Right lobe of liver (tissue), 6 donors: ENCODE results near the gene PDZRN4. TPM values are rescaled to one million over a fixed set of nuclear protein-coding genes. Genes with fewer than 3 reads are reported as not detected.

Experiments used
- ATAC-seq, 4 donors: fragments of 200-7000 bp; cut with Tn5 transposase; one replicate each; pipeline ENCODE4 v1.9.1; 2020; ENCODE audit warnings: mild to moderate bottlenecking in 4 of 4, moderate library complexity in 4 of 4
- DNase-seq, 3 donors: peaks; one replicate each; pipeline ENCODE4 v3.0.0-alpha.2; 2020
- H3K27ac ChIP-seq, 3 donors: fragments of 200-600 bp; one replicate each; pipeline ENCODE4 v1.8.0; 2022
- H3K27me3 ChIP-seq, 2 donors: fragments of 200-600 bp; one replicate each; pipeline ENCODE4 v1.8.0; 2022
- H3K36me3 ChIP-seq, 4 donors: fragments of 200-600 bp; sonication (generic) in 1 of 4; one replicate each; pipeline versions ENCODE4 v1.5.1 to v1.8.0; 2017 to 2022; ENCODE audit warnings: control low read depth in 1 of 4
- H3K4me1 ChIP-seq, 4 donors: fragments of 200-600 bp; sonication (generic) in 1 of 4; one replicate each; pipeline versions ENCODE4 v1.5.1 to v1.8.0; 2017 to 2022; ENCODE audit warnings: control low read depth in 1 of 4
- H3K4me3 ChIP-seq, 3 donors: fragments of 200-600 bp; one replicate each; pipeline ENCODE4 v1.8.0; 2022
- H3K9me3 ChIP-seq, 4 donors: fragments of 200-600 bp; sonication (generic) in 1 of 4; one replicate each; pipeline versions ENCODE4 v1.5.1 to v1.8.0; 2017 to 2022; ENCODE audit warnings: control low read depth in 1 of 4
- POLR2A ChIP-seq: fragments of 450-650 bp; IDR thresholded peaks from one replicate; pipeline ENCODE4 v1.6.1; 2017; ENCODE audit warnings: antibody characterized with exemption, mild to moderate bottlenecking
- WGBS: methylation state at CpG from one replicate; pipeline ENCODE4 v1.1.6; 2018; ENCODE audit warnings: low coverage, low lambda C conversion rate; ENCODE audit not compliant: insufficient coverage; ENCODE audit errors: missing lambda C conversion rate; 5-methylcytosine and 5-hydroxymethylcytosine counted together
- intact Hi-C, 2 donors: fragments of 100-400 bp; cut with DNase I; formaldehyde crosslinking; loops; one replicate each; pipeline versions ENCODE4 v1.11.2 to v1.14.1; 2022
- total RNA-seq, 6 experiments: library from RNA; depleted of rRNA in 2 of 6; stranded (reverse); fragments of >200 nt in 2 of 6; fragmentation: NEBNext Ultra II Directional in 3 of 6; extraction: Animal tissue kit (Norgen Biotek cat#: 25700) in 3 of 6; gene quantifications; one replicate each; pipeline versions ENCODE4 v1.1.0 to v1.2.4, GENCODE V29; 2016 to 2023
- TF ChIP-seq, protein P1 (sequence below), 4 donors: fragments of 200-600 bp in 3 of 4; fragments of 450-650 bp in 1 of 4; IDR thresholded peaks; one replicate each; pipeline versions ENCODE4 v1.5.1 to v1.8.0; 2016 to 2022; ENCODE audit warnings: antibody characterized with exemption in 4 of 4, mild to moderate bottlenecking in 2 of 4
- donor health status: DM: no; HTN: yes; CAD: no.
- donor health status: DM: no; HTN: no; CAD: no.
- donor health status: DM: no; HTN: no; CAD: no.
- donor health status: DM: no; HTN: yes; CAD: no.
- donor health status: DM: no; HTN: yes; CAD: no.

Gene PDZRN4
- total RNA-seq, 6 experiments from 2014 or later: 0.12 to 0.49 (median 0.42) TPM; not detected in 1

DNA sequence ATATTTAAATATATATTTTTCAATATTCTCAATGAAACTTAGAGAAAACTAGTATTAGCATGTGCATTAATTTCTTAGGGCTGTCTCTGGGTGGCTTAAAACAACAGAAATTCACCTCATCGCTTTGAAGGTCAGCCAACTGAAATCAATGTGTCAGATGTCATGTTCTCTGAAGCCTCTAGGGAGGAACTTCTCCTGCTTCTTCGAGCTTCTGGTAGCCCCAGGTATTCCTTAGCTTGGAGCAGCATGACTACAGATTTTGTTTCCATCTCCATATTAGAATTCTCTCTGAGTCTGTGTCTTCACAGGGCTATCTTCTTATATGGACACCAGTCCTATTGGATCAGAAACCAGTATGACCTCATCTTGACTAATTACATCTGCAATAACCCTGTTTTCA is 221.5 kb downstream of the PDZRN4 start:
- TF ChIP-seq, protein P1, sequence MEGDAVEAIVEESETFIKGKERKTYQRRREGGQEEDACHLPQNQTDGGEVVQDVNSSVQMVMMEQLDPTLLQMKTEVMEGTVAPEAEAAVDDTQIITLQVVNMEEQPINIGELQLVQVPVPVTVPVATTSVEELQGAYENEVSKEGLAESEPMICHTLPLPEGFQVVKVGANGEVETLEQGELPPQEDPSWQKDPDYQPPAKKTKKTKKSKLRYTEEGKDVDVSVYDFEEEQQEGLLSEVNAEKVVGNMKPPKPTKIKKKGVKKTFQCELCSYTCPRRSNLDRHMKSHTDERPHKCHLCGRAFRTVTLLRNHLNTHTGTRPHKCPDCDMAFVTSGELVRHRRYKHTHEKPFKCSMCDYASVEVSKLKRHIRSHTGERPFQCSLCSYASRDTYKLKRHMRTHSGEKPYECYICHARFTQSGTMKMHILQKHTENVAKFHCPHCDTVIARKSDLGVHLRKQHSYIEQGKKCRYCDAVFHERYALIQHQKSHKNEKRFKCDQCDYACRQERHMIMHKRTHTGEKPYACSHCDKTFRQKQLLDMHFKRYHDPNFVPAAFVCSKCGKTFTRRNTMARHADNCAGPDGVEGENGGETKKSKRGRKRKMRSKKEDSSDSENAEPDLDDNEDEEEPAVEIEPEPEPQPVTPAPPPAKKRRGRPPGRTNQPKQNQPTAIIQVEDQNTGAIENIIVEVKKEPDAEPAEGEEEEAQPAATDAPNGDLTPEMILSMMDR (IDR thresholded peaks at IDR 0.05): no peak
- TF ChIP-seq POLR2A: no peak
- WGBS: 49% methylated on average over 2 of the region's 2 CpGs
- Histone ChIP-seq H3K27me3 (no peaks in the 10 kb centered on the region), H3K36me3 (no peaks in the 10 kb centered on the region), H3K4me1 (no peaks in the 10 kb centered on the region), H3K27ac (no peak overlapping the region), H3K4me3 (no peak overlapping the region), H3K9me3 (no peaks in the 10 kb centered on the region)
- intact Hi-C loops: no loop called here
- DNase-seq (no peak), ATAC-seq (no peak)

DNA sequence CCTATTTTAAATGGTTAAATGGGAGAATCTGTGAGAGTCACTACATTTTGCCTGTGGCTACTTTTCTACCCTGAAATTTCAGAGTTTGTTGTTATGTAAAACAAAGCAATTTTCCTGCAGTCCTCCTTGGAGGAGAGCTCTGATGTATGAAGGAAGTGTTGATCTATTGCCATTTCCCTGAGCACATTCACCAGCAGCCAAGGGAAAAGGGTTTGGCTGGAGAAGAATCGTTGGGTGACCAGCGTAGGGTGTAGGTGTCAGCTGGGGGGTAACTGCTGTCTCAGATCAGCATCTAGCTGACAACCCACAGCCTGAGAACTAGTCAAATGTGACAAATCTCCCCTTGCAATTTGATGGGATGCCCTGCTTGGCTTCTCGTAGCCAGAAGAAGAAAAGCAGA is 230.5 kb downstream of the PDZRN4 start:
- TF ChIP-seq POLR2A: no peak
- TF ChIP-seq, protein P1 (IDR thresholded peaks at IDR 0.05): no peak
- Histone ChIP-seq H3K4me3 (no peak overlapping the region), H3K27ac (no peak overlapping the region), H3K27me3 (no peaks in the 10 kb centered on the region), H3K4me1 (no peaks in the 10 kb centered on the region), H3K36me3 (no peaks in the 10 kb centered on the region), H3K9me3 (no peaks in the 10 kb centered on the region)
- ATAC-seq: no peak
- no peak for DNase-seq
- intact Hi-C loops: no loop called here
- WGBS: 37% methylated on average over 3 of the region's 3 CpGs

DNA sequence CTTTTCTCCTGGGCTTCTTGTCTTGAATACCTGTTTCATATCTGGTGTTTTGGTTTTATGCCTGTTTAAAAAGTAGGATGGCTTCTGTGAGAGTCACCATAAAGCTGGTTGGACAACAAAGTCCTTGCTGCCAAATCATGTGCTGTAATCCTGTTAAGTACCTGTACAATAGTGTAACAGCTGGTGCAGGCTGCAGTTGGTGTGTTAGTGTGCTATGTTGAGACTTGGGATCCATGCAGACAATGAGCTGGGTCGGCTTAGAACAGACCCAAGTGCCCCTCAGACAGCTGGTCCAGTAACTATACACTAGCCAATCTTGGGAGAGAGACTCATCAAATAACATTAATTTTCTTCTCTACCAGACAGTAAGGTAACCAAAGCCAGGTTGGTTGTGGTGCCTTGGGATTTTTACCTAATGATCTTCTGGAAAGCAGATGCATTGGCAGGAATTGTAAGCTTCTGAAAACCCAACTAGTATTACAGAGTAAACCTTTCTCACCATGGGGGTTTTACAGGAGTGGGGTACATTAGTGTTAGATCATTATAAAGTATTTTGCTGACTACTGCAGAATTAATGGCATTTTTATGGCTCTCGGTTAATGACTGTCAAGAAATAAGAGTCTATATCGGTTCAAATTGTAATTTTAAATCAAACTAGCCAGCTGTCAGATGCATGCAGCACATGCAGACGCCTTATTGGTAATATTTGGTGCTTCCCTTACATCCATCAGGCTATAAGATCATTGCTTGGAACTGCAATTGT is 231.2 kb downstream of the PDZRN4 start:
- ATAC-seq: no peak

DNA sequence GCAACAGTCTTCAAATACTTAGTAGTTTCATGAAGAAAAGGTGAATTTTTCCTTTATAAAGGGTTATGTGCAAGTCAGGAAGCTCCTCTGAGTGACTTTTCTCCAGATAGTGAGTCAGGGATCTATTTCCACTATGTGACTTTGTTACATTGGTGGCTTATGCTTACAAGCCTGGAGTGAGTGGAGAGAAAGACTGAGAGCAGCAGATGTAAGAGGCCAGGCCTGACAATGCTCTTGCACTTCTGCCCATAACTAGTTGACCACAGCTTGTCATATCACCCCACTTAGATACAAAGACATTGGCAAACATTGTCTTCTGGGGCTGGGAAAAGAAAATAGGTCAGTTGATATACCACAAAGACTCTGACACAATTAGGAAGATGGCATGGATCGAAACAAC is 236.5 kb downstream of the PDZRN4 start:
- 77% methylated on average over 1 of the region's 1 CpG for WGBS
- no peak for ATAC-seq
- no peak for DNase-seq
- H3K4me1 ChIP-seq: no peaks in the 10 kb centered on the region
- H3K27me3 ChIP-seq: no peaks in the 10 kb centered on the region
- no peak overlapping the region for H3K27ac ChIP-seq
- H3K9me3 ChIP-seq: no peaks in the 10 kb centered on the region
- intact Hi-C loops: no loop called here
- no peak for TF ChIP-seq POLR2A
- TF ChIP-seq, protein P1 (IDR thresholded peaks at IDR 0.05): no peak
- no peaks in the 10 kb centered on the region for H3K36me3 ChIP-seq
- H3K4me3 ChIP-seq: no peak overlapping the region

More for the DNA sequence above, 231.2 kb downstream of the PDZRN4 start:
- H3K36me3 ChIP-seq: no peaks in the 10 kb centered on the region
- H3K9me3 ChIP-seq: no peaks in the 10 kb centered on the region
- no peaks in the 10 kb centered on the region for H3K4me1 ChIP-seq
- intact Hi-C loops: no loop called here
- 59% methylated on average over 3 of the region's 4 CpGs for WGBS
- no peak overlapping the region for H3K4me3 ChIP-seq
- TF ChIP-seq POLR2A: no peak
- TF ChIP-seq, protein P1 (IDR thresholded peaks at IDR 0.05): no peak
- H3K27ac ChIP-seq: no peak overlapping the region
- no peaks in the 10 kb centered on the region for H3K27me3 ChIP-seq
- no peak for DNase-seq
